Stimulated activated CD4-positive, alpha-beta T cell treated with anti-CD3 and anti-CD28 coated beads, TNF-alpha, amount 100 ng/mL, for 48 hours (primary cell): ENCODE data around the gene CERS1.

Experiments
- DNase-seq, 3 donors: peaks; one replicate each; pipeline ENCODE4 v3.0.0-alpha.2; 2020; ENCODE audit warnings: low read depth in 3 of 3

Gene CERS1

DNA sequence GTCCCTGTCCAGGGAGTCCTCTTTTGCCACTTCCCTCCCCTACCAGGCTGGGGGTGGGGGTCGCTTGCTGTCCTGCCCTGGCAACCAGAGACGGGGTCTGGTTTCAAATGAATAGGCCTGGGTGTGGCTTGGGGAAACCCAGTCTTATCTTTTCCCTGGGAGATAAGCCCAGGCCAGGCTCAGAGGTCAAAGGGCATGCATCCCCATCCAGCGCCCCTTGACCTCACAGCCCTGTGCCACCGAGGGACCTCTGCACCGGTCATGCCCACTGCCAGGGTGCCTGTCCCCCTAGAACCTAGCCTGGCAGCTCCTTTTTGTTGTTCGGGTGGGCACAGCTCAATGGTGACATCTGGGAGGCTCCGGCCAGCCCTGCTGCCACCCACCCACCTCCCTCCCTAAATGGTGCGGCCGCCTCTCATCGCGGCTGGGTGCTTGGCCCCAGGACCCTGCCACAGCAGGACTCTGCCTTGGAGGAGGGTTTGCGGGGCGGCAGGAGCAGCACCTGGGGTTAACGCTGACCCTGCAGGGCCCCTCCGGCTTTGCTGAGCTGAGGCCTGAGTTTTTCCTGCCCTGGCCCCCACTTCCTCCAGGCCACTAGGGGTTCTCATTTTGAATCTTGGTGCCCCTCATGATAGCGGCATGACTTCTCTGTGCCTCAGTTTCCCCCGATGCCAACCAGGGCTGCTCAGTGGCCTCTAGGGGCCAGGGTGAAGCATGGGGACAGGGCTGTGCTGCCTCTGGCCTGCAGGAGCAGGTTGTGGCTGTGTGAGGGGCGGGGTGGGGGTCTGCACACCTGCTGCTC lies 2.9 kb upstream of the CERS1 start:
- no peak for DNase-seq

DNA sequence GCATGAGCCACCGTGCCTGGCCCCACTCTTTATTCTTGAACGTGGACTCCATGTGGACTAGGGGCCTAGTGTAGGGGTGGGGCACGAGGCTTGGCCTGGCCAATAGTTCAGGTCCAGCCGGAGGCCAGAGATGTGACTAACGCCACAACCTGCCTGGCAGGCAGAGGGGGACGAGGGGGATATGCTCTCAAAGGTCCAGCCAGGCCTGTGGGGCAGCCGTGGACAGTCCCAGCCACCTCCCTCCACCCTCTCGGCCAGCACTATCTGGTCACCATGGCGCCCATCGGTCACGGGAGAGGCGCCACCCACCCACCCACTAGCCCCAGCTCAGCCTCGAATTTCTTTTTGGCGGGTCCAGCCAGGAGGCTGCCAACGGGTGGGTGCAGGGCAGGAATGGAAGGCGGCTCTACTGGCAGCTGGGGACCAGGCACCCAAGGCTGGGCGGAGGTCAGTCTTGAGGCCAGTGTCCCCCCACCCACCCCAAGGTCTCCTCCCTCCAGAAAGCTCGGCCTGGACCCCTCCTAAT lies 2.2 kb upstream of the CERS1 start:
- no peak for DNase-seq

DNA sequence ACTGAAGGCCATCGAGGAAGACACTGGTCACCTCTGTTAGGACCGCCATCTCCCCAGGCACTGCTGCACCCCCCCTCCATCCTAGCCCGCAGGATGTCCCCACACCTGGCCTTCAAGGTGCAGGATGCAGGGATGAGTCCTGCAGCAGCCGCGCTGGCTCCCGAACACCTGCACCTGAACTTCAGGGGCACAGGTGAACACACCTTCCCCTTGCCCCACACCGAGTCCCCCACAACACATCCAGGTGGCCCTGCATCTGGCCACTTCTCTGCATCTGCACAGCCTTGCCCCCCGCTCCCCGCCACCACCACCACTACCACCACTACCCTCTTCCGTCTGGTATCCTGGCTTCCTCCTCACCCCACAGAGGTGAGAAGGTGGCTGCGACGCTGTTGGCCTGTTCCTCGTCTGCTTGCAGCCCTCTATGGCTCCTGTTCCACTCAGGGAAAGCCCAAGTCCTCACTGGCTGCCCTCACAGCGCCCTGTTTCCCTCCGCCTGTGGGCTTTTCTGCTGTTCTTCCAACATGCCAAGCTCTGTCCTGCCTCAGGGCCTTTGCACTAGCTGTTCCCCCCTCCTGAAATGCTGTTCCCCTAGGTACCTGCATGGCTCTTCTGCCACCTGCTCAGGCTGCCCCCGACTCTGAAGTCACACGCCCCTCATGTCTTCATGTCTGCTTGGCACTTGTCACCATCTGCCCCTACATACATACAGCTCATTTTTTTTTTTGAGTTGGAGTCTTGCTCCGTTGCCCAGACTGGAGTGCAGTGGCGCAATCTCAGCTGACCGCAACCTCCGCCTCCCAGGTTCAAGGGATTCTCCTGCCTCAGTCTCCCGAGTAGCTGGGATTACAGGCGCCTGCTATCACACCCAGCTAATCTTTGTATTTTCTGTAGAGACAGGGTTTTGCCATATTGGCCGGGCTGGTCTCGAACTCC lies 1.4 kb upstream of the CERS1 start:
- no peak for DNase-seq

DNA sequence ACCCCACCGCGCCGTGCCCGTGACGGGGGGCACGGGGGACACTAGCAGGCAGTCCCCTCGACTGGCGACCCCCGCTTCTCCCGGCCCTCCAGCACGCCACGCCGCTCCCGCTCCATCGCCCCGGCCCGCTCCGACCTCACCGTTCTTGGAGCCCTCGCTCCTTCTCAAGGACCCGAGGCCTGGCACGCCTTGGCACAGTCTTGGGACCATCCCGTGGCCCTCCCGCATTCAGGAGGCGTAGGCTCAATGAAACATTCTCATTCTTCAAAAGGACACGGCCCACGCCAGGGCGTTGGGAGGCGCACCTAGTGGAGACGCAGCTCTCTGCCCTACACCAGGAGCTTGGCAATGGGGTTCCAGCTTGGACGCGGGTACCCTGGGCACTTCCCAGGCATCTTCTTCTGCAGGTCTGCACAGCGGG lies 473 bp upstream of the CERS1 start:
- DNase-seq: no peak

DNA sequence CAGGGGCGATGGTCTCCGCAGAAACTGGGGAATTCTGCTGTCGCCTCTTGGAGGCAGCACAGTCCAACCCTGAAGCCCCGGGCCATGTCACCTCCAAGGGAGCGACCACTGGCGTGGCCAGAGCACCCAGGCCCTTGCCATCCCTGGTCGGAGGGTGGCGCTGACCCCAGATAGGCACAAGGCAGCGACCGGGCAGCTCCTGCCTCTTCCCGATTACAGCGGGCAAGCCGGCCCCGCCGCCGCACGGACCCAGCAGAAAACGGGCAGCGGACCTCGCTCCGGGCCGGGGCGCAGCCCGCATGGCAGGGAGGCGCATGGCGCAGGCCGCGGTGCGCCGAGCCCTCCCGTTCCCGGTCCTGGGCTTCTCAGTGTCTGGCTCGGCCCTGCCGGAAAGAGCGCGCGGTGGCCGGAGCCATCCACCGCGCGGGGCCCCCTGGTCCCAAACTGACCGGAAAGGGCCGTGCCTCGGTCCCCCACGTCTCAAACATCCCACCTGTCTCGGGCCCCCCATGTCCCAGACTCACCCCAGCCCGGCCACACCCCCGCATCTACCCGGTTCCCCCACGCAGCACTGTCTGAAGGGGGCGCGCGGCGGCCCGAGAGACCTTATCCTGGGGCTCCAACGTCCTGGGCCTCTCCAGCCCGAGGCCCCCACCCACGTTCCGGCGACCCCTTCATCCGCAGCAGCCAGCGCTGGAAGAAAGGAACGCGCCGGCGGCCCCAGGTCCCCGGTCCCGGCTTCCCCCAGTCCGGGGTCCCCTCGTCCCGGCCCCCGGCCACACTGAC lies 727 bp downstream of the CERS1 start:
- DNase-seq: no peak

DNA sequence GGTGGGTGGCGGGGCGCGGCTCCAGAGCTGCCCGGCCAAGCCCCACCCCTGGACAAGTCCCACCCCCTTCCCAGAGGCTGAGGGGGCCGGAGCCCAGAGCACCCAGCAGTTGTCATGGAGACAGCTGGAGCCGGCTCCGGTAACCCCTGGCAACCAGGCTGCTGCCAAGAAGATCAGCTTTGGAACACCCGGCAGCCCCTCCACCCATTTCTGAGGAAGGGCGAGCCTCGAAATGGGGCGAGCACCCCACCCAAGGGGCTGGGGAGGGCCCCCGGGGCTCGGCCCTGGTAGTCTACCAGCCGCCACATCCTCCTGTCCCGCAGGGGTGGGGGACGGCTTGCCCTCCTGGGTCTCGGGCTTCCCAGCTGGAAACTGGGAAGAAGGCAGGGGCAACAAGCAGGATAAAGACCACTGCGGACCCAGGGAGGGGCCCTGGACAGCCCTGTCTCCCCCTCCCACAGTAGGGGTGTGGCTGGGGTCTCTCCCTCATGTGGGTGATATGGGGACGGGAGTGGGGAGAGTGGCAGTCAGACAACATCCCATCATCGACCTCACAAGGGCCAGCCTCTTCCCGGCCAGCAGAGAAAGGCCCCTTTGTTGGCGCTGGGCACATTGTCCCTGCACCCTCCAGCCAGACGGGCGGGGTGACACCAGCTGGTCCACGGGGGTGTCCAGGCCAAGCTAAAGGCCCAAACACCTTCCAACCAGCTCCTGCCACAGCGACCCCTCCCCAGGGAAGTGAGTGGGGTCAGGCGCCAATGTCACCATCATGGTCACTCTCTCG lies 1.5 kb downstream of the CERS1 start:
- DNase-seq: no peak

DNA sequence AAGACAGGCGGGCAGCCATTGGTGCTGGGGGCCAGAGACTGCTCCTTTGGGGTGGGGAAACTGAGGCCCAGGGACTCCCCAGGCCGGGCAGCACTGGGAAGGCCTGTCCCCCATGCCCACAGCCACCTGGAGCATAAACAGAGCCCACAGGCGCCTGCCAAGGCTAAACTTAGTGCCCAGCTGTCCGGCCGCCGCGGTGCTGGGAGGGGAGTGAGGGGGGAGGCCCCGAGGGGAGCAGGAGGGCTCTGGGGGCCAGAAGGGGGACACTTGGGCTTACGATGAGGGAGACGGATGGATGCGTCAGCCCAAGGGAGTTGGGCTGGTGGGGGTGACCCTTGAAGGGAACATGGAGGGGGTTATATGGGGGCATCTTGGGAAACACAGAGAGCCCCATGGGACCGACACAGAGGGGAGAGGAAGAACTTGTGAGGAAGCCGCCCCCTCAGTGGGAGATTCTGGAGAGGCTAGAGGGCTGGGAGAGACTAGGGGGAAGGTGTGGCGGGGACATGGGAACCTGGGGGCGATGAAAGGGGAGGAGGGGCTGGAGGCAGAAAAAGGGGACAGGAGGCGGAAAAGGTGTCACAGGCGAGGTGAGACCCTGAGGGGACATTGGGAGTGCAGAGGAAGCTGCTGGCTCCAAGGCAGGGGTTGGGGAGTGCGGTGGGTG lies 2.2 kb downstream of the CERS1 start:
- DNase-seq: no peak

DNA sequence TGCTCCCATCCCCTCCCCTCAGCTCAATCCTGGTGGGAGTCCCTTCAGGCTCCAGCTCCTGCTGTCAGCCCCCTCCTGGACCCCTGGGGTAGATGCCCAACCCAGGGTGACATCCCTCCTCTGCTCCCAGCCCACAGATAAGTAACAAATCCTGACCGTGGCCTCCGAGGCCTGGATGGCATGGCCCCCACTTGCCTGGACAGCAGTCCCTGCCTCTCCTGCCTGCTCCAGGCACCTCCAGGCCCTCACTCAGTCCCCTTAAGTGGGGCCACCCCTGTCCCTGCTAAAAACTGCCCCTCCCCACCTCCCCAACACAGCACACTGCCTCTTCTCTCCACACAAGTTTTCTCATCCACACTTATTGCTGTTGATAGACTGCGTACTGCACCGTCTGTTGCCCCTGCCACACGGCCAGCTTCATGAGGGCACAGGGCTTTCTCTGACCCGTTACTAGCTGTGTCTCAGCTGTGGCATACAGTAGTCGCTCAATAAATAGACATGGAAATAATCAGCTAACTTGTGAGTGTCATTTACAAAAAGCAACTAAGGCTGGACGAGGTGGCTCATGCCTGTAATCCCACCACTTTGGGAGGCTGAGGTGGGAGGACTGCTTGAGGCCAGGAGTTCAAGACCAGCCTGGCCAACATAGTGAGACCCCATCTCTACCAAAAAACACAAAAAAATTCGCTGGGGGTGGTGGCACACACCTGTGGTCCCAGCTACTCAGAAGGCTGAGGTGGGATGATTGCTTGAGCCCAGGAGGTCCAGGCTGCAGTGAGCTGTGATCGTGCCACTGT lies 5.8 kb downstream of the CERS1 start:
- no peak for DNase-seq

DNA sequence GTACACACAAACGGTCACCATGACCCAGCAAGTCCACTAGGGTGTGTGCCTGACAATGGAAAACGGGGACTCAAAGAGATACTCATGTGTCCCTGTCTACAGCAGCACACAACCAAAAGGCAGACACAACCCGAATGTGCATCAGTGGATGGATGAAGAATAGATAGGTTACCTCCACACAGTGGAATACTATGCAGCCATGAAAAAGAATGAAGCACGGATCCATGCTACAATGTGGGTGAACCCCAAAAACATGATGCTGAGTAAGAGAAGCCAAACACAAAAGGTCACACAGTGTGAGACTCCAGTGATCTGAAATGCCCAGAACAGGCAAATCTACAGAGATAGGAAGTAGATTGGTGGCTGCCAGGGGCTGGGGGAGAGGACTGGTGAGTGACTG lies 9.0 kb downstream of the CERS1 start:
- no peak for DNase-seq

DNA sequence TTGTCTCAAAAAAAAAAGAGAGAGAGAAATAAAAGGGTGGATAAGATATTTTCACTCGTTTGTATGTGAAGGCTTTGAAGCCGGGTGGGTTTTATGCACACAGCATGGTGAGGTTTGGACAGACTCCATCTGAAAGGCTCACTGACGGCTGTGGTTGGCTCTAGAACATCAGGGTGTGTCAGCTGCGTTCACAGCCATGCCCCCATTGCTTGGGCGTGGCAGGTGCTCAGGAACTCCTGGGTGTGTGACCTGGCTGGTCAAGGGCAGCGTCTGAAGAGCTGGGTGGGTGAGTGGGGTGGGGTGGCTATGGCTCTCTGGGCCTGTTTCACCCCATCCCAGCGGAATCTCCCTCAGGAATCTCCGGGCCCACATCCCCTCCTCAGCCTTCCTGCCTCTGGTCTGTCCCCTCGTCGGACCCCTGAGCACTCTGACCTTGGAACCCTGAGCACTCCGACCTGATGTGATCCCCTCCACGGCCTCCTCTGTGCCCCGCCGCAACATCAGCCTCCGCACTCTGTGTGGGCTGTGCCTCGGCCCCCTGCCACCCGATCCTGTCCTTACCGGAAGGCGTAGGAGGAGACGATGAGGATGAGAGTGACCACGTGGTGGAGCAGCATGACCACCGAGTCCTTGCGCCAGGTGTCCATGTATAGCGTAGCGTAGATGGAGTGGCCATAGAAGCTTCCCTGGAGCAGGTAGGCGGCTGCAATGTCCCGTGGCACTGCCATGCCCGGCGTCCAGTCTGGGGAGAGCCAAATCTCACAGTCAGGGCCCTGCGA lies 12.2 kb downstream of the CERS1 start:
- no peak for DNase-seq

DNA sequence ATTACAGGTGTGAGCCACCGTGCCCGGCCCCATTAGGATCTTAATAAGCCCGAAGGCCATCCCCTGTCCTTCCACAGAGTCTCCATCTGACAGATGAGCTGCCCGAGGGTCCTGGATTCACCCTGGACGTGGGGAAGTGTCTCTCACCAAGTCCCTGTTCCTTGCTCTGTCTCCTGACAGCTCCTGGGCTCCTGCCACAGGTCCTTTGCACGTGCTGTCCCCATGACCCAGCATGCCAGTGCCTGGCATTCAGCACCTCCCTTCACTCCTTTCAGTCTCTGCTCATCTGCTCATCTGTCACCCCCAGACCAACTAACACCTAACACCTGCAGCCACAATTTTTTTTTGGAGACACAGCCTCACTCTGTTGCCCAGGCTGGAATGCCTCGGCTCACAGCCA lies 14.5 kb downstream of the CERS1 start:
- DNase-seq: no peak

DNA sequence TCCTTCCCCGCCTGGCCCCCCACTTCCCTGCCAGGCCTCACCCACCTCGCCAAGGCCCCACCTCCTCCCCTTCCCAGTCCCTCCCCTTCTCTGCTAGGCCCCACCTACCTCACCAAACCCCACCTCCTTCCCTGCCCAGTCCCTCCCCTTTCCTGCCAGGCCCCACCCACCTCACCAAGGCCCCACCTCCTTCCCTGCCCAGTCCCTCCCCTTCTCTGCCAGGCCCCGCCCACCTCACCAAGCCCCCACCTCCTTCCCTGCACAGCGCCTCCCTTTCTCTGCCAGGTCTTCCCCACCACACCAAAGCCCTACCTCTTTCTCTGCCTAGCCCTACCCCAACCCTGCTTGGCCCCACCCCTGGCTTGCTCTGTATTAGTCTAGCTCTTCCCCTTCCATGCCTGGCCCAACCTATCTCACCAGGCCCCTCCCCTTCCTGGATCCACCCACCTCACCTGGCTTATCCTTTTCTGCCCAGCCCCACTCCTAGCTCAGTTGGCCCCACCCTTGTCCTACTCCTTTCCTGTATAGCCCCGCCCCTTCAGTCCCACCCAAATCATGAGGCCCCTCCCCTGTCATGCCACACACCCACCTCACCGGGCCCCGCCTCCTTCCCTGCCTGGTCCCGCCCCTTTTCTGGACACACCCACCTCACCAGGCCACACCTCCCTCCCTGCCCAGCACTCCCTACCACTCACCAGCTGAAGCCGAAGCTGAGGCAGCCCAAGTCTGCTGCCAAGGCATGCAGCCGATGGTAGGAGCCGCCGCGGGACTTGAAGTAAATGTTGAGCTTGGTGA lies 16.2 kb downstream of the CERS1 start:
- peak in 1 of 3 donors; percentile 14 for DNase-seq

DNA sequence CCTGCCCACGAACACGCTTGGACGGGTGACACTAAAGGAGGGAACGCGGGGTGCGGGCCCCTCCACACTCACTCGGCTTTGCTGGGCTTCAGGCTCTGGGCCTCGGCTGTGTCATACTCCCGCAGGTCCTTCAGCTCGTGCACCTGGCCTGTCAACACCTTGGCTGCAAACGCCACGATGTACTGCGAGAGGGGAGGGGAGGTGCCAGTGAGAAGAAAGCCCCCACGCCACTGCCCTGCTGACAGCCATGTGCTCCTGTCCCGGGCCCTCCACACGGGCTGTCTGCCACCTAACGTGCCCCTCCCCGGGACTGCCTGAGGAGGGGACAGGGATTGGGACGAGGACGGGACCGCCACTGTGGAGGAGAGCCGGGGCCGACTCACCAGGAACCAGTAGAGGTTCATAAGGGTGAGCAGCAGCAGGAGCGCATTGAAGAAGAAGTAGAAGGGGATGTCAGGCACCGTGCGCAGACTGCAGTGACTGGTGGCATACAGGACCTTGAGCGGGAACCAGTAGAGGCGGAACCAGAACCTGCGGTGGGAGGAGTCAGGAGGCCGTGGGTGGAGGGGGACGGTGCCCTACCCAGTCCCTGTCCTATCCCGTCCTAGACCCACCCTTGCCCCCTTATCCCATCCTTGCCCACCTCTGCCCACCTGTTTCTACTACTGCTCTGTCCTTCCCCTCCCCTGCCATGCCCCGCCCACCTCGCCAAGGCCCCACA lies 16.9 kb downstream of the CERS1 start:
- DNase-seq: no peak

DNA sequence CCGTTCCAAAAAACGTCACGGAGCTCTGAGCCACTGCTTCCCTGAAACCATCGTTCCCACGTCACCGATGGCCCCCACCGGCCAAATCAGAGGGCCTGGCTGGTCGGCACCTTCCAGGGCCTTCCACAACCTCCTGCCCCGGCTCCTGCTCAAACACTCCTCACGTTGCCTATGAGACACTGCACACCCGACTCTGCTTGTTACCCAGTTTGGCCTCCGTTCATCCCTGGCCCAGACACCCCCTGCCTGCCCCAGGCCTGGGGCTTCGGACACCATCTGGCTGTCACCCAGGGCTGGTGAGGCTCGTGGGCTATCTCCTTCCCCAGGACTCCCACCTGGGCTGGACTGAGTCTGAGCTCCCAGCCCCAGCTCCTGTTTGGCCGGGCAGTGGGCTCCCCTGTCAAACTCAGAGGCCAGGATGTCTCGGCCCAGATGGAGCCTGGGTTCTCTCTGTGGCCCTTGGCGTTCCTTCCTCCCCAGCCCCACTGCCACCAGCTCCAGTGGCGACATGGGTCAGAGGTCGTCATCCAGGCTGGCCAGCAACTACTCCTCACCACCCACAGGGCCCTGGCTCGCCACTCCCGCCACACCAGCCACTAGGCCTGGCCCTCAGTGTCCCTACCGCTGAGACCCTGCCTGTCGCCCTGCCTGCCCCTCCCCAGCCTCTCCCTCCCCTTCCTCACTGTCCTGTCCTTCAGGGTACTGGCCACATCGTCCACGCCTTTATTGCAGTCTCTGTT lies 17.7 kb downstream of the CERS1 start:
- no peak for DNase-seq

DNA sequence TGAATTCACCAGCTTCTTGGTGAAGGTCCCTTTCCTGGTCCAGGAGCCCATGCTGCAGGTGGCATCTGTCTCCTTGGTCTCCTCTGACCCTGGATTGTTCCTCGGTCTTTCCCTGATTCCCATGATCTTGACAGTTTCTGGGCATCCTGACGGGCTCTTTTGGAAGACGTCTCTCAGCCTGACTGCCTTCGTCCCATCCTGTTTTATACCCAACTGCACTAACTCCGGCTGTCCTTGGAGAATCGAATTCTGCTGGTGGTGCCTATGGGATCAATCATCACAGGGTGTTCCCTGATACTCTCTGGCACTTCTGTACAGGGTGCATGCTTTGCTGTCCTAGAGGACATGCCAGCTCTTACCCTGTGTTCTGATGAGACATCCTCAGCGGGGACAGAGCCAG lies 19.1 kb downstream of the CERS1 start:
- no peak for DNase-seq

DNA sequence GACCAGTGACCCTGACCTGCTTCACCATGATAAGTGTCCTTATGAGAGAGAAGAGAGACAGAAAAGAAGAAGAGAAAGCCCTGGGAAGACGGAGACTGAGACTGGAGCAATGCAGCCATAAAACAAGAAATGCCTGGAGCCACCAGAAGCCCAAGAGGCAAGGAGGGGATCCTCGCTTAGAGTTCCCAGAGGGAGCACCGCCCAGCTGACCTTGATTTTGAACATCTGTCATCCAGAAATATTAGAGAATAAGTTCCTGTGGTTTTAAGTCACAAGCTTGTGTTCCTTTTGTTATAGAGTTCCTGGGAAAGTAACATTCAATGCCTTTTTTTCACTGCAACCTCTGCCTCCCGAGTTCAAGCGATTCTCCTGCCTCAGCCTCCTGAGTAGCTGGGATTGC lies 20.2 kb downstream of the CERS1 start:
- no peak for DNase-seq

DNA sequence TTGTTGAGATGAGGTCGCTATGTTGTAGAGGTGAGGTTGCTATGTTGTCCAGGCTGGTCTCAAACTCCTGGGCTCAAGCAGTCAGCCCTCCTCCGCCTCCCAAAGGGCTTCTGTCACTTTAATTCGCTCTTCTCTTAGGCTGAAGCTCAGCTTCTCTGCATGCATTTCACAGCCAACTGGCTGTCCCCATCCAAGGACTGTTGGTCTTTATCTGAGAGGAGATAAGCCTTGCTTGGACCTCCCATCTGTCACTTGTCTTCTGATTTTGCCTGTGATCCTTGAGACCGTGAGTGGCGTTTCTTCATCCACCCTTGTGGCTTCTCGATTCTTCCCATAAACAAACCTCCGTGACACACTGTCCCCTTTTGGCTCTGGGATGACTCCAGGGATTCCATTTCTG lies 24.4 kb downstream of the CERS1 start:
- no peak for DNase-seq
